Measurements from ENCODE around the gene PAPOLA. TPM values are rescaled to one million over a fixed set of nuclear protein-coding genes. Genes with fewer than 3 reads are reported as not detected.

The PAPOLA gene
- total RNA-seq, 1 experiment from 2014 or later = 223 TPM

DNA sequence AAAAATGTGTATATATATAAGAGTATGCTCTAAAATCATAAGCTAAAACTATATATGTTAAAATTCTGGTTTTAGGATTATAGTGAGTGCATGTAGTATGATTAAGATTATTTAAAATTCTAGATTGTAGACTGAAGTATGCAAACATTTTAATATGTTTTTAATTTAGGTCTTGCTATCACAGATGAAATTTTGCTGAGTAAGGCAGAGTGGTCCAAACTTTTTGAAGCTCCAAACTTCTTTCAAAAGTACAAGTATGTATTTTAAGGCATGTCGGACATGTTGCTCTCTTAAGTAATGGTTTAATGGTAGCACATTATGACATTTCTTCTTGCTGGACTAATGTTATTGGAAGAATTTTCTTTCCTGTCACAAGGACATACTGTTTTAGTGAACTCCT lies 34.6 kb downstream of the PAPOLA start:
- no peaks in the 10 kb centered on the region for H3K9me3 ChIP-seq (ENCODE audit: control insufficient read depth in 1 of 2, insufficient read depth in 1 of 2, low read depth in 1 of 2, low read length in 2 of 2)
- no TSS peak for BruUV-seq (replicated peaks)
- intact Hi-C loops (cut with micrococcal nuclease) = no loop called here
- H3K9me2 ChIP-seq (ENCODE audit: insufficient read depth) = no peaks in the 10 kb centered on the region
- H3K4me3 ChIP-seq (replicated peaks in 1 of 2; ENCODE audit: low read depth in 1 of 2, low read length in 2 of 2) = no peak overlapping the region
- peaks cover 6% of the 10 kb centered on the region; the same call in 1 of the 2 replicates for H4K20me1 ChIP-seq (ENCODE audit: insufficient read depth)
- H3K4me2 ChIP-seq (ENCODE audit: low read length) = no peak overlapping the region
- no peaks in the 10 kb centered on the region for H3K27me3 ChIP-seq (ENCODE audit: insufficient read depth, low read length)
- peaks cover 20 to 27% of the 10 kb centered on the region in 2 experiments; a peak in 3 of 4 replicates for H3K36me3 ChIP-seq (ENCODE audit: control insufficient read depth in 1 of 2, insufficient read depth in 2 of 2, low read length in 2 of 2)
- ChIA-PET POLR2A (no interaction called here), CTCF (no interaction called here), RAD21 (ENCODE audit: low non-redundant PET in 1 of 2, low total read pairs in 2 of 2, uncharacterized antibody in 2 of 2, unreplicated experiment in 2 of 2) (no interaction called here)
- no peak overlapping the region for H3K9ac ChIP-seq (ENCODE audit: low read length)
- H3K4me1 ChIP-seq (ENCODE audit: control insufficient read depth in 1 of 2, insufficient read depth in 2 of 2, low read length in 2 of 2) = no peaks in the 10 kb centered on the region
- TF ChIP-seq EGR1 (IDR thresholded peaks at IDR 0.05; ENCODE audit: low read depth) (no peak), RAD21 (IDR thresholded peaks at IDR 0.05; ENCODE audit: low read depth) (no peak), SP1 (IDR thresholded peaks at IDR 0.05; ENCODE audit: low read depth) (no peak), ZFX (IDR thresholded peaks at IDR 0.05) (no peak), CEBPB (IDR thresholded peaks at IDR 0.05; ENCODE audit: low read depth) (no peak), SIN3A (IDR thresholded peaks at IDR 0.05; ENCODE audit: low read depth) (no peak), FOSL1 (IDR thresholded peaks at IDR 0.05; ENCODE audit: low read depth) (no peak)
- no peak overlapping the region for H3K27ac ChIP-seq (ENCODE audit: low read depth, low read length)
- ATAC-seq (no peak), DNase-seq (ENCODE audit: low read depth, low spot score) (no peak)
- no peak overlapping the region for H2AFZ ChIP-seq (ENCODE audit: low read depth, low read length, poor library complexity, severe bottlenecking)
- H3K79me2 ChIP-seq (ENCODE audit: insufficient read depth, low read length) = peaks cover 7% of the 10 kb centered on the region; the same call in 1 of the 2 replicates

DNA sequence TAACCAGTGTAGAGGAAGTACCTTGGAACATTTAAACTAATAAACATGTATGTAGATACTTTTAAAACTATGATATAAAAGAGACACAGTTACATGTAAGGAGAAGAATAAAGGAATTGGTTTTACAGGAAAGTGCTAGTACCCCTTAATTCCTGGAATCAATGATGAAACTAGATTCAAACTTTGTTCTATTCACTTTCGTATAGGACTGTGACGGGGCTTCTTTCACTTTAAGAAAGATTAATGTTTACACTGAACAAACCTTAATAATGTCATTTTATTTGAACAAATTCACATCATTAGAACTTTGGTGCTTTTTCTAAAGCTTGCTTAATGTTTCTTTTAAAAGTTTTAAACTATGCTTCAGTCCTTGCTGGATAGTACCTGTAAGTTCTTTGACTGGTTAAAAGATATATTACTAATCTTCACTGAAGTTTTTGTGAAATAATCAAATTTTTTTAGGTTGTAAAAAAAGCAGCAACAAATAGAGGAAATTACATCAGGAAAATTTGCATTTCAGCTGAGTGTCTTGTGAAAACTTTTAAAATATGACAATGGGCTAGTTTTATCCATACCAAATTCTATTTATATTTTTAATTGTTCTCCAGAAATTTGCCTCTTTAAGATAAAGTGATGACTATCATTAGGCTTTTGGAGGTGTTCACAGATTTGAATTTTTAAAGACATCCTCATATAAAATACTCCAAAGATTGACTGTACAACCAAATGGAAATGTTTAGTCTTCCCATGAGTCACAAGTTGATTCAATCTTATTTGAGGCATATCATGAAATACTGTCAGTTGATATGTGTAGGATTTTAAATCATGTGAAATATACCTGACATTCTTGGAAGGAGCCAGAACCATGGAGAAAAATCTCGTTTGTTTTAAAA lies 36.2 kb downstream of the PAPOLA start:
- no TSS peak for BruUV-seq (replicated peaks)

More for the DNA sequence above, 36.2 kb downstream of the PAPOLA start:
- Histone ChIP-seq H3K9ac (ENCODE audit: low read length) (no peak overlapping the region), H3K4me1 (ENCODE audit: control insufficient read depth in 1 of 2, insufficient read depth in 2 of 2, low read length in 2 of 2) (no peaks in the 10 kb centered on the region), H3K36me3 (ENCODE audit: control insufficient read depth in 1 of 2, insufficient read depth in 2 of 2, low read length in 2 of 2) (peaks cover 10 to 16% of the 10 kb centered on the region in 2 experiments; a peak in 3 of 4 replicates), H3K4me3 (replicated peaks in 1 of 2; ENCODE audit: low read depth in 1 of 2, low read length in 2 of 2) (no peak overlapping the region), H3K27ac (ENCODE audit: low read depth, low read length) (no peak overlapping the region), H3K4me2 (ENCODE audit: low read length) (no peak overlapping the region), H4K20me1 (ENCODE audit: insufficient read depth) (0 out of 2 replicates have a peak, but pooled peaks cover 6% of the 10 kb centered on the region), H2AFZ (ENCODE audit: low read depth, low read length, poor library complexity, severe bottlenecking) (no peak overlapping the region), H3K9me3 (ENCODE audit: control insufficient read depth in 1 of 2, insufficient read depth in 1 of 2, low read depth in 1 of 2, low read length in 2 of 2) (no peaks in the 10 kb centered on the region), H3K79me2 (ENCODE audit: insufficient read depth, low read length) (peaks cover 6% of the 10 kb centered on the region), H3K9me2 (ENCODE audit: insufficient read depth) (no peaks in the 10 kb centered on the region), H3K27me3 (ENCODE audit: insufficient read depth, low read length) (no peaks in the 10 kb centered on the region)
- no peak for ATAC-seq
- POLR2A ChIA-PET = no interaction called here
- intact Hi-C loops (cut with micrococcal nuclease) = no loop called here
- RAD21 ChIA-PET (ENCODE audit: low non-redundant PET in 1 of 2, low total read pairs in 2 of 2, uncharacterized antibody in 2 of 2, unreplicated experiment in 2 of 2) = no interaction called here
- CTCF ChIA-PET = no interaction called here
- TF ChIP-seq EGR1 (IDR thresholded peaks at IDR 0.05; ENCODE audit: low read depth) = no peak
- TF ChIP-seq POLR2AphosphoS5 (IDR thresholded peaks at IDR 0.05; ENCODE audit: low read depth, low read length) = no peak
- TF ChIP-seq JUND (IDR thresholded peaks at IDR 0.05) = no peak
- no peak for TF ChIP-seq ZNF274 (IDR thresholded peaks at IDR 0.05; ENCODE audit: low read depth, low read length)
- no peak for TF ChIP-seq SP1 (IDR thresholded peaks at IDR 0.05; ENCODE audit: low read depth)
- TF ChIP-seq YY1 (IDR thresholded peaks at IDR 0.05; ENCODE audit: extremely low read depth, insufficient replicate concordance, low read depth, low read length) = no peak
- no peak for TF ChIP-seq FOSL1 (IDR thresholded peaks at IDR 0.05; ENCODE audit: low read depth)
- DNase-seq (ENCODE audit: low read depth, low spot score) = no peak

Measured in HCT116 (cell line).